GDM1 (cell line): ENCODE measurements around the gene ARRDC4.
"Not testable (repeated sequence)": the region's sequence is repeated elsewhere in the genome, so short reads cannot be mapped to it uniquely, and the experiment has no call there.

Experiments
- DNase-seq: peaks from one replicate; lab custom pipeline; 2025; lab: John Stamatoyannopoulos, UW

The ARRDC4 gene

DNA sequence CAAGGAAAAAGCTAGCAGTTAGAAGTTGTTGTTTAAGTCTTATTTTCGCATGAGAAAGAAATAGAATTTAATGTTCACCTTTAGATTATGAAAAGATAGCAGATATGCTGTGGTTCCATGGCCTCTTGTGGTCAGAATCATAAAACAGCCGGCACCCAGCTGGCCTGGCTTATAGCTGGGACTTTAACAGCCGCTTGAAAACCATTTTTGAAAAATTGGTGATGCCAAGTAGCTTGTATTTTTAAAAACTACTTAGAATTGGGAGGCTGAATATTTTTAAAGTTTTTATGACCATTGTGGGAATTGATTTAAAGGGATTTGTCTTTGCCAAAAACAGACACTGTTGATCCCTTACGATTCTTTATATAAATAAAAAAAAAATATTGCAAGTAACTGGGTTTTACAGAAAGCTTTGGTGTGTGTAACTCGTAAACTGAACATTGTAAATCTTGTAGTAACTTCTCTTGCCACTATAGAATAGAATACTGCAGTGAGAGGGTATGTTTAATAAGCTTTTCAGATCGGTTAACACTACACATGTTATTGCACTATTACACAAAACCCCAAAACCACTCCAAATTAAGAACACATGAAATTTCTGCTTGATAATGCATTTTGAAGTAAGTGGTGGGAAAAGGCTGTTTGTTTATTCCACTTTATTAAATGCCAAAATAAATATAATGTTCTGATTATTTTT is 6.6 kb downstream of the ARRDC4 start:
- no peak for DNase-seq

DNA sequence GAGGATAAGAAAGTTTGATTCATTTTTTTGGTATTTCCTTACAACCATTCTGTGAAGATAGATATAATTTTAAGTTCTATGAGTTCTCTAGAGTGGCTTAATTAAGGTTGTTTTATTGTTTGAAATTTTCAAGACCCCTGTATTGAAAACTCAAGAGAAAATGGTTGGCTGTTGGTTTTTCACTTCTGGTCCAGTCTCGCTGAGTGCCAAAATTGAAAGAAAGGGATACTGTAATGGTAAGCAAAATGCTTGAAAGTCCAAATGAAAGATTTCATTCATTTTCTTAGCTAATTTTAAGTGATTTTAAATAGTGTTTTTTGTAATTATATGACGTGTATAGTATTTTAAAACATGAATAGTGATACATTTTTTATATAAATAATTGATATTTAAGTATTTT is 7.4 kb downstream of the ARRDC4 start:
- DNase-seq, result no peak

DNA sequence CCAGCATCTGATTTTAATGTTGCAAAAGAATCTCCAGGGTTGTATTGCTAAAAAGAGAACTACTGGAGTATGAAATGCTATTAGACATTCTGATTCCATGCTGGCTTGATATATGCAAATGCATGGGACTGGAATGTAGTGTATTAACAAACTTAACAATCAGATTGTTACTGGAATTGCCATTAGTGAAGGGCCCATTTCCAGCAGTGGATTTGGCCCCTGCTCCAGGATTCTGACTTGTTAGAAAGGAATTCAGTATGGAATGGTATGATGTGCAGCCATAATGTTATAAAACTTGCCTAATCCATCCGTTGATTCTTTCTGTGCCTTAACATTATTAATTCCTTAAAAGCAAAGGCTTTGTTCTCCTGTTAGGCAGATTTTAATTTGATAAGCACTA is 7.9 kb downstream of the ARRDC4 start:
- DNase-seq, result no peak

DNA sequence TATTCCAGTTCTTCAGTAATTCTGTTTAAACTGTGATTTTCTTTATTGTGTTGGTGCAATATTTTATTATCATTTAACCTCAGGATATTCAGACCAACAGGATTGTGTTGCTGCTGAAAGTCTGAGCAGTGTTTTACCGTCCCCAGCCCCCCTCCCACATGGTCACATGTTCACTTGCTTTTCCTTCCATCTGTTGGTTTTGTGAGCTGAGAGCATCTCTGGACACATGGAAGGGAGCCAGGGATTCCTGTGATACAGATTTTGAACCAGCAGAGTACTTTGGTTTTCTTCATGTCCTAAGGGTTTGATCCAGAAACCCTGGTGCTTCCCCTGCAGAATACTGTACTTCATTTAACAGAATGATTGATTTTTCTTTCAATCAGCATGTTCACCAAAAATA is 11.9 kb downstream of the ARRDC4 start:
- no peak for DNase-seq

DNA sequence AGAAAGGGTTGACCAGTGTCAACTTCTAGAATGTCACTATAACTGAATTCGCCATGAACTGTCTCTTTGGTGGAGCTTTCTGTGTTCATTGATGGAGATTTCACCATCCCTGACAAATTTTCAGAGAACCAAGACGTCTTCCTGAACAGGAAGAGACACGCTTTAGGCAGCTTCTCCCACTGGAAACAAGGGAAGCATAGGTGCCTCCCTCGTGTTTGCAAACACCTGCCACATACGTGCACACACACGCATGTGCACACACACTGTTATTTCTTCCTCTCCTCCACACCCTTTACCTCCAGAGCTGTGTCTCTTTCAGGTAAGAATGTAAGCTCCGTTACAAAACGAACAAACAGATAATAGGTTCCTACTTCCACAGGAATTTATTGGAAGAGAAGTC is 15.6 kb downstream of the ARRDC4 start:
- DNase-seq, result no peak

DNA sequence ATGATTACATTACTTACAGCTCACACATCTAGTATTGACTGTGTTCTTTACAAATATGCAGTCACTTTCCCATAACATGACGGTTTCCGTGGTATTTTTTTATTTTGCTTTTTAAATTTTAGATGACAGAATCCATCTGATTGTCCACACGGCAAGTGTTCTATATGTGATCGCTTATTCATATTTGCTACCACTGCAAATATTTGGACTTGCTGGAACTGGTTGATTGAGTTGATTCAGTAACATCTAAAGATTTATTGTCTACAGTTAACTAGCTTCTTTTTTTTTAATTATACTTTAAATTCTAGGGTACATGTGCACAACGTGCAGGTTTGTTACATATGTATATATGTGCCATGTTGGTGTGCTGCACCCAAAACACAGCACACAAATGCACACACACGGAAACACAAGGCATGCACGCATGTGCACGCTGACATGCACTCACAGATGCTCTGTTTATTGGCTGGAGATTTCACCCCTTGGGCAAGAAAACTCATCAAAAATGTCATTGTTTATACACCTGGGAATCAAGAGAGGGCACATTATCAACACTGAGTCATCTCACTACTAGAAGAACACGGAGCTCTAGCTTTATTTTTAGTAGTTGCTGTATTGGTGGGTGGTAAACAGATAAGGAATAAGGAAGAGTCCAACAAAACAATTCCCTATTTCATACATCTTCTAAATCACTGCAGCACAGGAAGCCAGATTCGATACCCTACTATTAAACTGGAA is 16.4 kb downstream of the ARRDC4 start:
- no peak for DNase-seq

DNA sequence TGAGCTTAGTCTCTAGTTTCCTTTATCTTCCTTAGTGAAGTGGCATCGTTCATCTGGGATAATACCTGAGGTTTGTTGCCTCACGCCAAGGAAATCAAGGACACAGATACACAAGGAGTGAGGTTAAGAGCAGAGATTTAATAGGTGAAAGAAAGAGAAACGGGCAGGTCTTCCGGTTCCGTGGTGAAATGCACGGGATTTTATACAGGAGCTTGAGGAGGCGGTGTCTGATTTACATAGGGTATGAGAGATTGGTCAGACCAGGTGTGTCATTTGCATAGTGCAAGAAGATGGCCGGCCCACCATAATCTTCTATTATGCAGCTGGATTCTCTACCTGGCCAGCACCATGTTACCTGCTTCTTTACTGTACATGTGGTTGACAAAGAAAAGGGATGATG is 17.2 kb downstream of the ARRDC4 start:
- DNase-seq, result no peak

DNA sequence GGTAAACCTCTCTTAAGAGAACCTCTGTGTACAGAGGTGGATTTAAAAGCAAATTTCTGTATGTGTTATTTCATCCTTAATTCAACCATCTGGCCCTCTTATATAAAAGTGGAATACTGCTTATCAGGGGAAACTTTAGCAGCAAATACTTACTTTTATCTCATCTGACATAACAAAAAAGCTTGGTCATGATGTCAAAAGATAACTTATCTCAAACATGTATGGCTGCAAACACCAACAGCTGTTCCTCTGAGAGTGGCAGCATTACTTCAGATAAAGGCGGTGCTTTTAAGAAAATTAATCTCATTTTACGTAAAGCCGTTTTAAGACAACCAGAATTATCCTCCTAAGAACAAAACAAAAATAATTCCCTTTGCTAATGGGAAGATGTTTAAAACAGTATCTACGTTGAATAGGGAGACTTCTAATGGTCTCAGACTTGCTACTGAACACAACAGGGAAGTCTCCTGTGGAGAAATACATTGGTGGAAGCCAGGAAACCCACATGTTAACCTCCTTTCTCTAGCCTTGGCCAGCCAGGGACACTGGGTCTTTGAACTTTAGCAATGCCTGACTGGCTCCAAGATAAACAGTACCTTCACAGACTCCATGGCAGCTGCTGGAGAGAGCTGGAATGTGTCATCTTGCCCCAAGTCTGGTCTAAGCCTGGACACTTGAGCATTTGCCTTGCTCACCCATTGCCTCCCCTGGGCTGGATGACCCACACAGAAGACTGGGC is 18.1 kb downstream of the ARRDC4 start:
- no peak for DNase-seq

DNA sequence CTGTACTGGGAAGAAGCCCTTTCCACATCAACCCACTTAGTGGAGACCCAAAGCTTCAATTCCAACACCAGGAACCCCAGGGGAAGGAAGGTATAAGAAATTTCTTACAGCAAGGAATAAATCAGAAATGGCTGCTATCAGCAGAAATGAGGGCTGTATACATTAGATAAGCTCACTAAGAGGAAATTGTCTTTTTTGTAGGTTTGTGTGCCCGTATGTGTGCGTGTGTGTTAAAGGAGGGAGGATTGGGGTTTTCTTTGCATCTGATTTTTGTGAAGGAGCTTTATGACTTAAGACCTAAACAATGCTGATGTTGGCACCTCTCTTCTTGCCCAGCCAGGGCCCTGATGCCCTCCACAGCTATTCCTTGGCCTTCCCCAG is 18.6 kb downstream of the ARRDC4 start:
- DNase-seq, result no peak

DNA sequence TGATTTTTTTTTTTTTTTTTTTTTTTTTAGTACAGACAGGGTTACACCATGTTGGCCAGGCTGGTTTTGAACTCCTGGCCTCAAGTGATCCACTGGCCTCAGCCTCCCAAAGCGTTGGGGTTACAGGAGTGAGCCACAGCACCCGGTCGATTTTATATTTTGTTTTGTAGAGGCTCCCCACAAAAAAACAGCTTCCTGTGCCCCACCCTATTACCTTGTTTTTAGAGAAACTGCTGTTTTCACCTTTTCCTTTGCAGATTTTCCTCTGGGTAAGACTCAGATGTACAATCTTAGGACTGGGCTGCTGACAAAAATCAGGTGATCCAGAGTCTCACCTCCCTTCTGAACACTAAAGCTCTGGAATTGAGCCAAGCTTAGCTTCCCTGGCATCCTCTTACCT is 20.6 kb downstream of the ARRDC4 start:
- no peak for DNase-seq

DNA sequence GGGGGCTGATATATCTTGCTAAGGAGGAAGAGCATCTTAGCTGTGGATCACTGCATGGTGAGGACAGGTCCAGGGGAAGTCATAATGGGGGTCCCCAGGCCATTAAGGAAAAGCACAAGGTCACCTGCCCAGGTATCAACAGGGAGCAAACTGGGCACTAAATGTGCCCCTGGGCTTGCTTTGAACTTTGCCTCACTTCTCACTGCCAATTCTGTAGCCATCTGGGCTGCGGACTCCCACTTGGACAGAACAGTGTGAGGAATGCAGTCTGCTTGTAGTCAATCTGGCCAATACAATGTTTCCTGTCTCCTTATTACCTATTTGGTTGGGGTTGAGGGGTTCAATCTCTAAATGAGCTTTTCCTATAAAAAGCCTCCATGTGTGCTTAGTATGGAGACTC is 21.3 kb downstream of the ARRDC4 start:
- no peak for DNase-seq

DNA sequence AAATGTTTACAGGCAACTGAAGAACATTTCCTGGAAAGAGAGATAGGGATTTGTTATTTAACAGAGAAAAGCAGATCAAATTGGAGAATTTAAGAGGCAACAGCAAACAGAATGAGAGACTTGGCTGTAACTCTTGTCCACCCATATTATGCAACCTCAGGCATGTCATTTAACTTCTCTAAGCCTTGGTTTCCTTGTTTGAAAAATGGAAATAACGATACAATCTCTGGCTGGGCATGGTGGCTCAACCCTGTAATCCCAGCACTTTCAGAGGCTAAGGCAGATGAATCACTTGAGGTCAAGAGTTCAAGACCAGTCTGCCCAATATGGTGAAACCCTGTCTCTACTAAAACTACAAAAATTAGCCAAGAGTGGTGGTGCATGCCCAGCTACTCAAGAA is 23.7 kb downstream of the ARRDC4 start:
- no peak for DNase-seq

DNA sequence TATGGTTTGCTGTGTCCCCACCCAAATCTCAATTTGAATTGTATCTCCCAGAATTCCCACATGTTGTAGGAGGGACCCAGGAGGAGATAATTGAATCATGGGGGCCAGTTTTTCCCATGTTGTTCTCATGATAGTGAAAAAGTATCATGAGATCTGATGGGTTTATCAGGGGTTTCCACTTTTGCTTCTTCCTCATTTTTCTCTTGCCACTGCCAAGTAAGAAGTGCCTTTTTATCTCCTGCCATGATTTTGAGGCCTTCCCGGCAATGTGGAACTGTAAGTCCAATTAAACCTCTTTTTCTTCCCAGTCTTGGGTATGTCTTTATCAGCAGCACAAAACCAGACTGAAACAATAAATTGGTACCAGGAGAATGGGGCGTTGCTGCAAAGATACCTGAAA is 25.5 kb downstream of the ARRDC4 start:
- not testable (repeated sequence) for DNase-seq

DNA sequence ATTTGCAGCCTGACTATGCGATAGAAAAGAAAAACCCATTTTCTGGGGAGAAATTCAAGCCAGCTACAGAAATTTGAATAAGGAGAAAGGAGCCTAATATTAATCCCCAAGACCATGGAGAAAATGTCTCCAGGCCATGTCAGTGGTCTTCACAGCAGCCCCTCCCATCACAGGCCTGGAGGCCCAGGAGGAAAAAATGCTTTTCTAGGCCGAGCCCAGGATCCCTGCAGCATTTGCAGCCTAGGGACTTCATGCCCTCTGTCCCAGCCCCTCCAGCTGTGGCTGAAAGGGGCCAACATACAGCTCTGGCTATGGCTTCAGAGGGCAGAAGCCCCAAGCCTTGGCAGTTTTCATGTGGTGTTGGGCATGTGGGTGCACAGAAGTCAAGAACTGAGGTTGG is 26.3 kb downstream of the ARRDC4 start:
- DNase-seq, result no peak

DNA sequence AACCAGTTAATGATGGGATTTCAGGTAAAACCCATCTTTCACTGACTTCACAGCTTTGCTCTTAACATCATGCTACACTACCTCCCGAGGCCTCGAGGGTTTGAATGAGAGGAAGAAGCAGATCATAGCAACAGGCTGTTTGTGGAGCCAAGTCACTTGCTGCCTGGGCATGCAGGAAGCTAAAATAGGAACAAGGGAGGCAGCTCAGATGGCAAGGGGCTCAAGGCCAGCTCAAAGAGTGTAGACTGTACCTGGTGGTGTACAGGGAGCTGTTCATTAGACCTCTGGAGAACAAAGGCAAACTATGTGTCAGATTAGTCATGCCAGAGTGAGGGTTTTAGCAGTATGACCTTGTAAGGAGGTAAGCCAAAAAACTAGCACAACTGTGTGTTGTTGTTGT is 28.8 kb downstream of the ARRDC4 start:
- DNase-seq, result no peak

DNA sequence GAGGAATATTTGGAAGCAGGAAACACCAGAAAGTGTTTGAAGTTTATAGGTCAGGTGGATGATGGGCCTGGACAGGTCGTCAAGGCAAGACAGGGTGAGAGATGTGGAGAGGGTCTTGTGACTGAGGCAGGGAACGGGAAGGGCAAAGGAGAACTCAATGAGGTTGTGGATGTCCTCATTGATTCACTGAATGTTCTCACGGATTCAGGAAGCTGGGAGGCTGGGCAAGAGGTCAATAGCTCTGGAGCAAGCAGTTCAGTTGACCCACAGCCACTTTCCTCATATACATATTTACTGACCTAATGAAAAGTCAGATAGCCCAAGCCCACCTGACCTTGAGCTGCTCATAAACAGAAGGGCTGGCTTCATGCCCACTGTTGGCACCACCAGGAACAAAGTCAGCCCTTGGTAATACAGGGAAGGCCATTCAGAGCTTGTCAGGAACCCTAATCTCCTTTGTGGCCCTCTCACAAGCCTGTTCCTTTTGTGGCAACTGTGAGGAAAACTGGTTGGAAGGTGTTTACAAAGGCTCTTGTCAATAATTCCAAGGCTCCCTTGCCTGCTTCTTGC is 31.6 kb downstream of the ARRDC4 start:
- no peak for DNase-seq

DNA sequence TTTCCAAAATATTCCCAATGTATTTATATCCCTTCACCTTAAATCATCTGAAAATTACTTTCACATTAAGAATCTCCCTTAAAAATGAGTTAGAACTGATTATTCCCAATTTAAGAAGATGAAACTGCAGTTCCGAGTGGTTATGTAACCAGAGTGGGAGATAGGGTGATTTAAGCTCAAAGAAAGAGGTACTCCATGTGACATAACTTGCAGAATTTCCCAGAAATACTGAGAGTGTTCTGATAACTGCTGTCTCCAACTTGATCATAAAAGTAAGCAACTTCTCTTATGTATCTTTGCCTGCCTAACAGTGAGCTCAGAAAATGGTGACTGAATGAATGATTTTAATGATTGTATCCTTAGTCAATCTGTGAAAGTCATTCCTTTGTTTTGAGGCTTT is 32.3 kb downstream of the ARRDC4 start:
- no peak for DNase-seq

DNA sequence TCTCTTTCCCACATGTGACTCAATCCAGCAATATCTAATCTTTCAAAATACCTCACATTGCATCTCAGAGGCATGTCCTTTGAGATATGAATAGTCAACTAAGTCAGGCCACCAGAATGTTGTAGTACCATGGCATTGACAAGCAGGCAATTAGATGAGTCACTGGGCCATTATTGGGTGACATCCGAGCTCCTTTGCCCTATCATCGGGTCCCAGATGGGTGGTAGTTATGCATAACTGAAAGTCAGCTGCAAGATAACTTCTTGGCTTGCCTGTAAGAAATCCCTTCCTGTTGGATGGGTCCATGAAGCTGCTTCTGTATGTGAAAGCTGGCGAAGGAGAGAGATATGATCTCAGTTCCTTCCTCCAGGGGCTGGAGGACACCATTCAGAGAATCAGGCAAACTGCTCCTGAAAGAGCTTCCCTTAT is 32.8 kb downstream of the ARRDC4 start:
- DNase-seq, result peak; percentile 35

DNA sequence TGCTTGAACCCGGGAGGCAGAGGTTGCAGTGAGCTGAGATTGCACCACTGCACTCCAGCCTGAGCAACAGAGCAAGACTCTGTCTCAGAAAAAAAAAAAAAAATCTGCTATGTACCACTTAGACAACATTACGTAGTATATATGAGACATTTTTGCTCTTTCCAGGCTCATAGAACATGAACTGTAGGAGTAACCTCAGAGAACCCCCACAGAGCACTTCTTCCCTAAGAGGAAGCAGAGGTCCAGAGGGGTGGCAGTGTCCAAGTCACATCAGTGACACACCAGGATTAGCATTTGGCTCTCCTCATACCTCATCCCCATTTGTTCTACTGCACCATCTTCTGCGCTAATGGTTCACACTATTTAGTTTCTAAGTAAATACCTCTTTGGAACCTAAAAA is 33.7 kb downstream of the ARRDC4 start:
- DNase-seq, result no peak

DNA sequence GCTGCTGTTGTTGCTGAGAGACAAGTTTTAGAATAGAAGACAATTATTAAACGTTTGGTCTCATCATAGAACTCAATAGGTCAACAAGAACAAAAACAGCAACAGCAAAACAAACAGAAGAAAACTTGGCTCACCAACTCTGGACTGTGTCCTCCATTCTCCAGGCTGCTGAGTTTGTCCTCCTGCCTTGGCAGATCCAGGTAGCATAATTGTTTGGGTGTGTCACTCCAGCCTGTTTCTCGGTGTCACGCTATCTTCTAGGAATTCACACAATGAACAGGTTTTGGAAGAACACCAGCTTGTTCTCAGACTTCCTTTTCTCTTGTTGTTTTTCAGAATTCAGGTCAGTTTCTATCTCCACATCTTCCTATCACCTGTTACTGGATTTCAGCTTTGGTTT is 34.7 kb downstream of the ARRDC4 start:
- DNase-seq, result no peak

DNA sequence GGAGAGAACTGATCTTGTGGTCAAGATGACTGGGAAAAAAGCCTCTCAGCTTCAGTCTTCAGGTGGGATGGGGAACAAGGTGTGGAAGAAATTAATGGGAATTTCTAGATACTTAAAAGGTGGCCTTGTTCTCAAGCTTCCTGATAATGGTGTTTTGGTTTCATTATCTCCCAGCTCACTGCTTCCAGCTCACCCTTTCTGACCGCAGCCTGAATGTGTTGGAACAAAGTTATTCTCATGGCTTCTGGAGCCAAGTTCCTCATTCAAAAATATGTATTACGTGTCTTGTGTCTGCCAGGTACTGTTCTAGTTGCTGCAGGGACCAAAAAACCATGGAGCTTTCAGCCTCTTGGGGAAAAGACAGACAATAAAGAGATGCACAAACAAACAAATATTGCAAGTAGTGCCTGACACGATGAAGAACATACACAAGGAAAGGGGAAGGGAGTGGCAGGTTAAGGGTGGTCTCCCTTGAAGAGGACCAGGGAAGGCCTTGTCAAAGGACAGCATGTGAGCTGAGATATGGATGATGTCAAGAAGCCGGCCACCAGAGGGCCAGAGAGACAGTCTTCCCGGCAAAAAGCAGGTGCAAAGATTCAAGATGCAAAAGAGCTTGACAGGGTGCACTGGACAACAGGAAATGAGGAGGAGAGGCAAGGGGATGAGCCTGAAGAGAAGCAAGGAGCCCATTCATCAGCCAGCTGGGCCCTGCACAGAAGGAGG is 35.5 kb downstream of the ARRDC4 start:
- peak; percentile 18 for DNase-seq
